Measurements from ENCODE around the gene MGRN1. TPM values are rescaled to one million over a fixed set of nuclear protein-coding genes. Genes with fewer than 3 reads are reported as not detected.

MGRN1 gene
- total RNA-seq (2014; rRNA removed; shearing (Covaris generic)), result 30.9 and 46.2 TPM in 2 replicates

GRCh38 chr16:4624015-4624826 lies at the start of gene MGRN1:
Gene MGRN1, plus strand, starts transcription at chr16:4624826. Its CDS starts 135 bp downstream, at chr16:4624961.
- peak; percentile 97 for DNase-seq (ENCODE audit: low read depth)

- DNase-seq (ENCODE audit: low read depth), result no peak
These were observed 49.5 kb upstream of the MGRN1 start for GRCh38 chr16:4574919-4575705.

GRCh38 chr16:4576008-4576407 lies 48.6 kb upstream of the MGRN1 start:
- no peak for DNase-seq (ENCODE audit: low read depth)

- DNase-seq (ENCODE audit: low read depth), result no peak
These were observed 45.6 kb upstream of the MGRN1 start for GRCh38 chr16:4578961-4579530.

- peak; percentile 49 for DNase-seq (ENCODE audit: low read depth)
These were observed 44.4 kb upstream of the MGRN1 start for GRCh38 chr16:4580250-4580649.

- DNase-seq (ENCODE audit: low read depth), result no peak
These were observed 40.7 kb upstream of the MGRN1 start for GRCh38 chr16:4583906-4584305.

- DNase-seq (ENCODE audit: low read depth), result no peak
These were observed 38.3 kb upstream of the MGRN1 start for GRCh38 chr16:4586291-4586690.

GRCh38 chr16:4588386-4588785 lies 36.2 kb upstream of the MGRN1 start:
- DNase-seq (ENCODE audit: low read depth), result no peak

GRCh38 chr16:4588961-4589360 lies 35.7 kb upstream of the MGRN1 start:
- DNase-seq (ENCODE audit: low read depth), result no peak

GRCh38 chr16:4591191-4591590 lies 33.4 kb upstream of the MGRN1 start:
- no peak for DNase-seq (ENCODE audit: low read depth)

- DNase-seq (ENCODE audit: low read depth), result no peak
These were observed 32.7 kb upstream of the MGRN1 start for GRCh38 chr16:4591706-4592470.

- DNase-seq (ENCODE audit: low read depth), result no peak
These were observed 31.5 kb upstream of the MGRN1 start for GRCh38 chr16:4593086-4593485.

GRCh38 chr16:4594433-4595410 lies 29.9 kb upstream of the MGRN1 start:
- no peak for DNase-seq (ENCODE audit: low read depth)

GRCh38 chr16:4597174-4597573 lies 27.5 kb upstream of the MGRN1 start:
- DNase-seq (ENCODE audit: low read depth), result no peak

- no peak for DNase-seq (ENCODE audit: low read depth)
These were observed 25.6 kb upstream of the MGRN1 start for GRCh38 chr16:4599037-4599436.

GRCh38 chr16:4599545-4599944 lies 25.1 kb upstream of the MGRN1 start:
- DNase-seq (ENCODE audit: low read depth), result no peak

- DNase-seq (ENCODE audit: low read depth), result peak; percentile 22
These were observed 23.4 kb upstream of the MGRN1 start for GRCh38 chr16:4601036-4601863.

- no peak for DNase-seq (ENCODE audit: low read depth)
These were observed 22.8 kb upstream of the MGRN1 start for GRCh38 chr16:4601864-4602186.

- DNase-seq (ENCODE audit: low read depth), result no peak
These were observed 22.3 kb upstream of the MGRN1 start for GRCh38 chr16:4602331-4602730.

- DNase-seq (ENCODE audit: low read depth), result no peak
These were observed 20.9 kb upstream of the MGRN1 start for GRCh38 chr16:4603624-4604170.

Measured in M059J (cell line).